ENCODE measurements around the gene PIKFYVE. TPM values are rescaled to one million over a fixed set of nuclear protein-coding genes. Genes with fewer than 3 reads are reported as not detected.

Gene PIKFYVE
- total and polyA plus RNA-seq, 4 donors = 5.7 to 46.9 (median 17.3) TPM

DNA sequence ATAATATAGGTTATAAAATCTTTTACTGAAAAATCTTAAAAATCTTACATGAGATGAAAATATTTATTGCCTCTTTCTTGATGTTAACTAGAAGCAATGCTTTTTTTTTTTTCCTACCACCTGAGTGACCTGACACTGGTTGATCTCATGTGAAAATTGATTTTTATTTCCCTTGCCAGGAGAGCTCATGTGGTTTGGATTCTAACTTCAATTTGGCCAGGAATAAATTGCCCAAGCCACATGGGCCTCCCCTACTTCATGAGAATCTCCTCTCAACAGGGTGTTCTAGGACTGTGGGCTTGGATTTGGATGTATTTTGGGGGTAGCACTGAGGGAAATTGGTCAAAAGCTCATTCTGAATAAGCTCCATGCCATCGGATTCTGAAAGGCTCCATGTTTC lies 31.3 kb upstream of the PIKFYVE start:
- H3K27me3 ChIP-seq (ENCODE audit: control insufficient read depth in 3 of 3, insufficient read depth in 3 of 3, low read length in 2 of 3) = no peaks in the 10 kb centered on the region
- no peak overlapping the region for H3K27ac ChIP-seq (ENCODE audit: low read depth in 1 of 2, low read length in 1 of 2)
- H3K4me3 ChIP-seq = no peak overlapping the region
- WGBS, 2 donors = 98 to 100% methylated on average over 1 of the region's 1 CpG
- no peak for TF ChIP-seq CTCF (IDR thresholded peaks at IDR 0.05; ENCODE audit: control extremely low read depth, extremely low read depth)
- no peaks in the 10 kb centered on the region for H3K9me3 ChIP-seq (ENCODE audit: control insufficient read depth in 4 of 4, insufficient read depth in 3 of 4, low read length in 3 of 4)
- DNase-seq = no peak
- H3K4me1 ChIP-seq (ENCODE audit: control insufficient read depth in 5 of 5, insufficient read depth in 5 of 5, low read length in 5 of 5) = no peaks in the 10 kb centered on the region
- ATAC-seq (ENCODE audit: insufficient read depth, low FRiP score) = no peak
- H3K36me3 ChIP-seq (ENCODE audit: control insufficient read depth in 4 of 4, insufficient read depth in 4 of 4, low read length in 4 of 4) = peaks cover 11 to 16% (median 14%) of the 10 kb centered on the region in 4 donors
- H3K9ac ChIP-seq (ENCODE audit: insufficient read depth in 1 of 2, low read length in 2 of 2) = no peak overlapping the region

GRCh38 chr2:208235860-208236259 lies 30.2 kb upstream of the PIKFYVE start:
- ATAC-seq (ENCODE audit: insufficient read depth, low FRiP score) (no peak), DNase-seq (no peak)
- no peaks in the 10 kb centered on the region for H3K9me3 ChIP-seq (ENCODE audit: control insufficient read depth in 4 of 4, insufficient read depth in 3 of 4, low read length in 3 of 4)
- no peaks in the 10 kb centered on the region for H3K4me1 ChIP-seq (ENCODE audit: control insufficient read depth in 5 of 5, insufficient read depth in 5 of 5, low read length in 5 of 5)
- no peak overlapping the region for H3K27ac ChIP-seq (ENCODE audit: low read depth in 1 of 2, low read length in 1 of 2)
- H3K36me3 ChIP-seq (ENCODE audit: control insufficient read depth in 4 of 4, insufficient read depth in 4 of 4, low read length in 4 of 4) = peaks cover 16 to 24% (median 19%) of the 10 kb centered on the region in 4 donors
- WGBS, 2 donors = 78 to 95% methylated on average over 2 of the region's 2 CpGs
- TF ChIP-seq CTCF (IDR thresholded peaks at IDR 0.05; ENCODE audit: control extremely low read depth, extremely low read depth) = no peak
- no peaks in the 10 kb centered on the region for H3K27me3 ChIP-seq (ENCODE audit: control insufficient read depth in 3 of 3, insufficient read depth in 3 of 3, low read length in 2 of 3)
- H3K9ac ChIP-seq (ENCODE audit: insufficient read depth in 1 of 2, low read length in 2 of 2) = no peak overlapping the region
- no peak overlapping the region for H3K4me3 ChIP-seq

GRCh38 chr2:208239770-208240493 lies 26.1 kb upstream of the PIKFYVE start:
- ATAC-seq (ENCODE audit: insufficient read depth, low FRiP score) = no peak
- H3K27me3 ChIP-seq (ENCODE audit: control insufficient read depth in 3 of 3, insufficient read depth in 3 of 3, low read length in 2 of 3) = no peaks in the 10 kb centered on the region
- no peak for DNase-seq
- 94 to 96% methylated on average over 9 of the region's 9 CpGs for WGBS, 2 donors
- no peaks in the 10 kb centered on the region for H3K4me1 ChIP-seq (ENCODE audit: control insufficient read depth in 5 of 5, insufficient read depth in 5 of 5, low read length in 5 of 5)
- no peak overlapping the region for H3K9ac ChIP-seq (ENCODE audit: insufficient read depth in 1 of 2, low read length in 2 of 2)
- no peak overlapping the region for H3K27ac ChIP-seq (ENCODE audit: low read depth in 1 of 2, low read length in 1 of 2)
- no peak for TF ChIP-seq CTCF (IDR thresholded peaks at IDR 0.05; ENCODE audit: control extremely low read depth, extremely low read depth)
- peaks cover 22 to 44% (median 33%) of the 10 kb centered on the region in 4 donors for H3K36me3 ChIP-seq (ENCODE audit: control insufficient read depth in 4 of 4, insufficient read depth in 4 of 4, low read length in 4 of 4)
- no peak overlapping the region for H3K4me3 ChIP-seq
- H3K9me3 ChIP-seq (ENCODE audit: control insufficient read depth in 4 of 4, insufficient read depth in 3 of 4, low read length in 3 of 4) = no peaks in the 10 kb centered on the region
